Sigmoid colon (tissue), 7 donors: ENCODE data around the gene SLC25A33. TPM values are rescaled to one million over a fixed set of nuclear protein-coding genes. Genes with fewer than 3 reads are reported as not detected.

Experiments used
- DNase-seq: peaks from one replicate; pipeline ENCODE4 v3.0.0-alpha.2; 2019
- H3K27ac ChIP-seq, 4 donors: fragments of 200-600 bp; sonication (generic); one replicate each; pipeline ENCODE4 v1.5.1; 2016 to 2019; ENCODE audit warnings: mild to moderate bottlenecking in 1 of 4
- H3K27me3 ChIP-seq, 3 donors: fragments of 200-600 bp; sonication (generic); one replicate each; pipeline ENCODE4 v1.5.1; 2019; ENCODE audit warnings: mild to moderate bottlenecking in 1 of 3
- H3K36me3 ChIP-seq, 4 donors: fragments of 200-600 bp; sonication (generic); one replicate each; pipeline ENCODE4 v1.5.1; 2016 to 2019
- H3K4me1 ChIP-seq, 4 donors: fragments of 200-600 bp; sonication (generic); one replicate each; pipeline ENCODE4 v1.5.1; 2017 to 2019
- H3K4me3 ChIP-seq, 4 donors: fragments of 200-600 bp; sonication (generic); one replicate each; pipeline ENCODE4 v1.5.1; 2017 to 2019; ENCODE audit warnings: mild to moderate bottlenecking in 2 of 4, moderate library complexity in 1 of 4
- H3K9me3 ChIP-seq, 4 donors: fragments of 200-600 bp in 3 of 4; sonication (generic) in 3 of 4; one replicate each; pipeline versions ENCODE4 v1.5.1 to v1.6.1; 2013 to 2019
- EP300 ChIP-seq, 4 donors: sonication (generic); formaldehyde crosslinking; IDR thresholded peaks; one replicate each; pipeline ENCODE4 v1.6.1; 2017; ENCODE audit warnings: antibody characterized with exemption in 4 of 4
- POLR2A ChIP-seq, 2 donors: fragments of 450-650 bp; IDR thresholded peaks; one replicate each; pipeline ENCODE4 v1.6.1; 2016; ENCODE audit warnings: antibody characterized with exemption in 2 of 2, mild to moderate bottlenecking in 2 of 2, moderate library complexity in 2 of 2
- POLR2AphosphoS5 ChIP-seq, 4 donors: sonication (generic); formaldehyde crosslinking; IDR thresholded peaks; one replicate each; pipeline ENCODE4 v1.6.1; 2017; ENCODE audit warnings: antibody characterized with exemption in 4 of 4
- WGBS, 2 donors: extraction: QIAGEN DNeasy Blood & Tissue Kit; methylation state at CpG; one replicate each; pipeline ENCODE4 v1.1.7; 2013; 5-methylcytosine and 5-hydroxymethylcytosine counted together
- intact Hi-C: fragments of 100-400 bp; cut with DNase I; formaldehyde crosslinking; loops from one replicate; pipeline ENCODE4 v1.15.1; 2023
- polyA plus RNA-seq, 3 donors: library from polyadenylated mRNA; stranded (reverse); fragments of 200-250 nt; gene quantifications; one replicate each; pipeline ENCODE4 v1.2.3, GENCODE V29; 2013
- total RNA-seq, 4 donors: library from RNA; depleted of rRNA; stranded (reverse); fragments of >200 nt; gene quantifications; one replicate each; pipeline ENCODE4 v1.1.0, GENCODE V29; 2016
- TF ChIP-seq, protein P1 (sequence below), 4 experiments: fragments of 450-650 bp in 3 of 4; fragments of 200-600 bp in 1 of 4; IDR thresholded peaks; one replicate each; pipeline ENCODE4 v1.5.1; 2016 to 2019; ENCODE audit warnings: antibody characterized with exemption in 4 of 4, mild to moderate bottlenecking in 3 of 4, moderate library complexity in 2 of 4
- donor health status: healthy with polysubstance abuse.
- donor health status: Bipolar disorder and iron deficiency.
- donor health status: healthy.

Gene SLC25A33
- total and polyA plus RNA-seq, 7 donors = 3.9 to 16.6 (median 6.7) TPM

DNA sequence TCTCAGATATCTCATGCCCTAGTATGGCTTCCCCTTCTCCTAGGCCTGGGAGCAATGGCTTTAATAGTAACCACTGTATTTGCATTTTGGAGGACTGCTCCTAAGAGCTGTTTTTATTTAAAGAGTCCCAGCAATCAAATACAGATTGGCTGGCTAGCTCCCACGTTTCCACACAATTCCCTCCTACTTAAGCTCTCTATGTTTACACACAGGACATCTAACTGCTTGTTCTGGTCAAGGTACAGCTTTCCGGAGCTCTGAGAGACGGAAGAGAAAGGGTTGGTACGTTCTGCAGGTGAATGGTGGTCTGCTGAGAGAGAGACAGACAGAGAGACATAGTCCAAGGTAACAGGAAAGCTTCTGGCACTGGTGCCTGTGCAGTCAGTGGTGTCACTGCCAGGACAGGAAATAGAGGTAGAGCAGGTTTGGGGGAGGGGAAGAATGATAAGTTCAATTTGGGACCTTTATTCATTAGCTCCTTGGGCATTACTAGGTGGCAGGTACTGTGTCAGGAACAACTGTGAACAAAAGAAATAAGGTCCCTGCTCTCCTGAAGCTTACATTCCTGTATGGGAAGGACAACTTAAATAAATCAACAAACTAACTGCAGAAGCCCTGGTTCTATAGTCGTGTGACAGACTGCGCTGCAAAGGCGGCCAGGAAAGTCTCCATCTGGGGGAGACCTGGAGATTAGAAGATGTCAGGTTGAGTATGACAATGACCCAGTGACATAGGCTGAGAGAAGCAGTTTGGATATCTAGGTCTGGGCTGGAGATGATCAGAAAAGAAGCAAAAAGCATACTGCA is 1.2 kb upstream of the SLC25A33 start:
- Histone ChIP-seq H3K27me3 (no peaks in the 10 kb centered on the region), H3K36me3 (no peaks in the 10 kb centered on the region), H3K4me3 (no peak overlapping the region), H3K9me3 (no peaks in the 10 kb centered on the region), H3K27ac (peak overlapping the region; percentile 80 to 96 (median 90)), H3K4me1 (peaks cover 0 to 28% (median 20%) of the 10 kb centered on the region in 4 donors)
- intact Hi-C loops = loop anchor here (2.0 to 5.0 kb wide), 3 partner anchors 21 to 51 kb away; partner anchors contain the start of gene TMEM201
- DNase-seq = no peak
- TF ChIP-seq POLR2AphosphoS5 (IDR thresholded peaks at IDR 0.05) (no peak), EP300 (IDR thresholded peaks at IDR 0.05) (no peak), POLR2A (IDR thresholded peaks at IDR 0.05) (no peak)
- TF ChIP-seq, protein P1, sequence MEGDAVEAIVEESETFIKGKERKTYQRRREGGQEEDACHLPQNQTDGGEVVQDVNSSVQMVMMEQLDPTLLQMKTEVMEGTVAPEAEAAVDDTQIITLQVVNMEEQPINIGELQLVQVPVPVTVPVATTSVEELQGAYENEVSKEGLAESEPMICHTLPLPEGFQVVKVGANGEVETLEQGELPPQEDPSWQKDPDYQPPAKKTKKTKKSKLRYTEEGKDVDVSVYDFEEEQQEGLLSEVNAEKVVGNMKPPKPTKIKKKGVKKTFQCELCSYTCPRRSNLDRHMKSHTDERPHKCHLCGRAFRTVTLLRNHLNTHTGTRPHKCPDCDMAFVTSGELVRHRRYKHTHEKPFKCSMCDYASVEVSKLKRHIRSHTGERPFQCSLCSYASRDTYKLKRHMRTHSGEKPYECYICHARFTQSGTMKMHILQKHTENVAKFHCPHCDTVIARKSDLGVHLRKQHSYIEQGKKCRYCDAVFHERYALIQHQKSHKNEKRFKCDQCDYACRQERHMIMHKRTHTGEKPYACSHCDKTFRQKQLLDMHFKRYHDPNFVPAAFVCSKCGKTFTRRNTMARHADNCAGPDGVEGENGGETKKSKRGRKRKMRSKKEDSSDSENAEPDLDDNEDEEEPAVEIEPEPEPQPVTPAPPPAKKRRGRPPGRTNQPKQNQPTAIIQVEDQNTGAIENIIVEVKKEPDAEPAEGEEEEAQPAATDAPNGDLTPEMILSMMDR (IDR thresholded peaks at IDR 0.05) = no peak
- 43 to 73% methylated on average over 7 of the region's 7 CpGs for WGBS, 2 donors

DNA sequence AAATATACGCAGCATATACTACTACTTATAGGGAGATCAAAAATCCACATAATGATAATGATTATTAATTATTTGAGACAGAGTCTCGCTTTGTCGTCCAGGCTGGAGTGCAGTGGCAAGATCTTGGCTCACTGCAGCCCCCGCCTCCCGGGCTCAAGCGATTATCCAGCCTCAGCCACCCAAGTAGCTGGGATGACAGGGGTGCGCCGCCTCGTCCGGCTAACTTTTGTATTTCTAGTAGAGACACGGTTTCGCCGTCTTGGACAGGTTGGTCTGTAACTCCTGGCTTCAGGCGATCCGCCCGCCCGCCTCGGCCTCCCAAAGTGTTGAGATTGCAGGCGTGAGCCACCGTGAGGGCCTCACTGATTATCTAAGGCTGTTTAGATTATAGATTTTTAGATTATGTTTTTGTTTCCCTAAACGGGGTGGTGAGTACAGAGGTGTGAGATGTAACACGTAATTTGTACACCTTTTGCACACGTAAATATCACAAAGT is 548 bp upstream of the SLC25A33 start:
- no peaks in the 10 kb centered on the region for H3K9me3 ChIP-seq
- no peak overlapping the region for H3K4me3 ChIP-seq
- peak; percentile 71 for DNase-seq
- no peaks in the 10 kb centered on the region for H3K36me3 ChIP-seq
- no peak for TF ChIP-seq POLR2AphosphoS5 (IDR thresholded peaks at IDR 0.05)
- TF ChIP-seq POLR2A (IDR thresholded peaks at IDR 0.05) = no peak
- no peak for TF ChIP-seq EP300 (IDR thresholded peaks at IDR 0.05)
- TF ChIP-seq, protein P1 (IDR thresholded peaks at IDR 0.05) = no peak
- H3K27me3 ChIP-seq = no peaks in the 10 kb centered on the region
- peaks cover 0 to 28% (median 20%) of the 10 kb centered on the region in 4 donors for H3K4me1 ChIP-seq
- WGBS, 2 donors = 72 to 79% methylated on average over 23 of the region's 23 CpGs
- intact Hi-C loops = loop anchor here (2.0 to 5.0 kb wide), 3 partner anchors 20 to 50 kb away; partner anchors contain the start of gene TMEM201
- peak overlapping the region; percentile 80 to 96 (median 90) for H3K27ac ChIP-seq

DNA sequence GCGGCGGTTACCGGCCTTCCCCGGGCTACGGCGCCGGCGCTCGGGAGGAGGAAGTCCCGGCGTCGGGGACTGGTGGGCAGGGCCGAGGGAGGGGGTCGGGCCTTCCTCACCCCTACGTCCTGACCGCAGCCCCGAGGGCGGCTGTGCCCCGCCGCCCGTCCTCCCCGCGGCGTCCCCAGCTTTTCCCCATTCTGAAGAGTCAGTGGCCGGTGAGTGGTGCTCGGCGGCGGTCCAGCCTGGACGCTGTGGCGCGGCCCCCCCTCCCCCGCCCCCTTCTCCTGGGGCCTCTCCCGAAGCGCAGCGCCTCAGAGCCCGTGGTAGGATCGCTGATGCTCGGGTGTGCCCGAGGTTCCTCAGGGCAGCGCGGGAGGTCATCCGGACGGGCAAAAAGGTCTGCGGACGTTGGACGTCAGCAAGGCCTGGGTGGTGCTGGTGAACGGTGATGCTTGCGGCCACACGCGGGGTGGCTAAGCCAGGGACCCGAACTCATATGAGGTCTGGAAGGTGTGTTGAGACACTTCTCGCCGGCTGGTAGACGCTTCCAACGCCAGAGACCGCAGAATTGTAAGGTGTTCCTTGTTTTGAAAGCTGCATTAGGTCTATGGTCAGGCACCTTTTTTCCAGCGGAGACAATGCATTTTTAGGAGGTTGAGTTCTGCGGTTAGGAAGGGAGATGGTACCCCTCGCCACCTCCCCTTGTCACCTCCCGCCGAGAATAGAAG is 725 bp downstream of the SLC25A33 start:
- peaks cover 0 to 28% (median 20%) of the 10 kb centered on the region in 4 donors for H3K4me1 ChIP-seq
- no peaks in the 10 kb centered on the region for H3K36me3 ChIP-seq
- H3K27ac ChIP-seq = peak overlapping the region; percentile 87 to 96 (median 92)
- 3 to 4% methylated on average over 61 of the region's 61 CpGs for WGBS, 2 donors
- H3K4me3 ChIP-seq = peak overlapping the region; percentile 59 to 79 (median 73)
- H3K27me3 ChIP-seq = no peaks in the 10 kb centered on the region
- intact Hi-C loops = loop anchor here (2.0 to 5.0 kb wide), 3 partner anchors 19 to 49 kb away; partner anchors contain the start of gene TMEM201
- DNase-seq = peak; percentile 82
- H3K9me3 ChIP-seq = no peaks in the 10 kb centered on the region
- TF ChIP-seq, protein P1 (IDR thresholded peaks at IDR 0.05) = no peak
- TF ChIP-seq POLR2AphosphoS5 (IDR thresholded peaks at IDR 0.05) = peak in 3 of 4 donors; percentile 6 to 46 (median 14)
- no peak for TF ChIP-seq EP300 (IDR thresholded peaks at IDR 0.05)

DNA sequence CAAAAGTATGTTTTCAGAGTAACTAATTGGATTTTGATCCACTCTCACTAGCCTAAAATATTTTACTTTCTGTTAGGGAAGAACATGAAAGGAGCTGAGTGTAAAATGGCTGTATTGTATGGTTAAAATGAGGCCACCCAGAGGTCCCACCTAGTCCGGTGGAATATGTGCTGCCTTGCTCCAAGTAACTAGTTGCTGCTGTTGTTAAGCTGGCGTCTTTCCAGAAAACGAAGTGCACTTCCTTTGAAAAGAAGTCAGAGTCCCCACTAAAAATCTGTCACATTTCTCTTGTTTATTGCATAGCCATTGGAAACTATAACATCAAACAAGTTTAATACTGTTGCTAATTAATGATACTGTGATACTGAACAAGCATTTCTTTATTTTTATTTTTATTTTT is 3.2 kb downstream of the SLC25A33 start:
- Histone ChIP-seq H3K9me3 (no peaks in the 10 kb centered on the region), H3K4me1 (peaks cover 0 to 28% (median 20%) of the 10 kb centered on the region in 4 donors), H3K4me3 (no peak overlapping the region), H3K27me3 (no peaks in the 10 kb centered on the region), H3K27ac (peak overlapping the region in 3 of 4 donors; percentile 8 to 43 (median 33)), H3K36me3 (no peaks in the 10 kb centered on the region)
- intact Hi-C loops = no loop called here
- TF ChIP-seq POLR2A (IDR thresholded peaks at IDR 0.05) (no peak), POLR2AphosphoS5 (IDR thresholded peaks at IDR 0.05) (no peak), EP300 (IDR thresholded peaks at IDR 0.05) (no peak)
- TF ChIP-seq, protein P1 (IDR thresholded peaks at IDR 0.05) = no peak
- 4 to 30% methylated on average over 3 of the region's 3 CpGs for WGBS, 2 donors
- peak; percentile 76 for DNase-seq
